WTC11 (cell line): ENCODE data around the gene CCDC154. TPM values are rescaled to one million over a fixed set of nuclear protein-coding genes. Genes with fewer than 3 reads are reported as not detected.
"Not testable (repeated sequence)": the region's sequence is repeated elsewhere in the genome, so short reads cannot be mapped to it uniquely, and the experiment has no call there.

Experiments
- ATAC-seq: fragments of 200-7000 bp; cut with Tn5 transposase; 2 replicates; pipeline ENCODE4 v1.10.0; 2021; ENCODE audit warnings: mild to moderate bottlenecking, moderate library complexity
- CTCF ChIA-PET: fragments of 300-600 bp; sonication (Branson Sonifier 250); formaldehyde crosslinking; loops from one replicate; lab custom pipeline; 2021; ENCODE audit warnings: antibody characterized with exemption; lab: Charles Lee
- POLR2A ChIA-PET: fragments of 350-600 bp; sonication (Branson Sonifier 250); formaldehyde crosslinking; loops from one replicate; lab custom pipeline; 2021; ENCODE audit warnings: antibody characterized with exemption; lab: Charles Lee
- DNase-seq: peaks from one replicate; pipeline ENCODE4 v3.0.0; 2021; ENCODE audit warnings: low spot score
- H3K27ac Mint-ChIP-seq: 2 replicates; pipeline ENCODE4 v1.8.0; 2021; ENCODE audit warnings: mixed read lengths
- H3K27me3 Mint-ChIP-seq: 2 replicates; pipeline ENCODE4 v1.8.0; 2021; ENCODE audit warnings: low read depth, mild to moderate bottlenecking, moderate library complexity, mixed read lengths
- H3K36me3 Mint-ChIP-seq: 2 replicates; pipeline ENCODE4 v1.8.0; 2021; ENCODE audit warnings: mixed read lengths
- H3K4me1 Mint-ChIP-seq: 2 replicates; pipeline ENCODE4 v1.8.0; 2022; ENCODE audit warnings: mixed read lengths
- H3K4me3 Mint-ChIP-seq: 2 replicates; pipeline ENCODE4 v1.8.0; 2021; ENCODE audit warnings: mild to moderate bottlenecking, moderate library complexity, mixed read lengths
- H3K9me3 Mint-ChIP-seq: 2 replicates; pipeline ENCODE4 v1.8.0; 2021; ENCODE audit warnings: mixed read lengths
- AR ChIP-seq: fragments of 250-450 bp; sonication (Bioruptor Pico); IDR thresholded peaks from 2 replicates; pipeline ENCODE4 v1.9.0; 2021; ENCODE audit warnings: mild to moderate bottlenecking
- ATF2 ChIP-seq: sonication (generic); formaldehyde crosslinking; IDR thresholded peaks from 2 replicates; pipeline ENCODE4 v1.8.1; 2022; ENCODE audit warnings: low read depth, missing genetic modification reagents, borderline replicate concordance
- CDX4 ChIP-seq: fragments of 250-450 bp; sonication (Bioruptor Pico); IDR thresholded peaks from 2 replicates; pipeline ENCODE4 v1.9.0; 2021; ENCODE audit warnings: moderate library complexity, mild to moderate bottlenecking, inconsistent platforms, borderline replicate concordance
- CREM ChIP-seq: sonication (generic); formaldehyde crosslinking; IDR thresholded peaks from 2 replicates; pipeline ENCODE4 v1.8.1; 2022; ENCODE audit warnings: mild to moderate bottlenecking, missing genetic modification reagents, moderate library complexity
- ESRRA ChIP-seq: sonication (generic); formaldehyde crosslinking; IDR thresholded peaks from 2 replicates; pipeline ENCODE4 v1.8.1; 2022; ENCODE audit warnings: mild to moderate bottlenecking, missing genetic modification reagents, borderline replicate concordance
- IRF1 ChIP-seq: sonication (generic); formaldehyde crosslinking; IDR thresholded peaks from 2 replicates; pipeline ENCODE4 v1.8.0; 2023; ENCODE audit warnings: missing genetic modification reagents
- JAZF1 ChIP-seq: fragments of 250-450 bp; sonication (Bioruptor Pico); IDR thresholded peaks from 2 replicates; pipeline ENCODE4 v1.9.0; 2021; ENCODE audit warnings: moderate library complexity, mild to moderate bottlenecking, inconsistent platforms
- MAX ChIP-seq: sonication (generic); formaldehyde crosslinking; IDR thresholded peaks from 2 replicates; pipeline ENCODE4 v1.8.0; 2022; ENCODE audit warnings: mild to moderate bottlenecking, missing genetic modification reagents
- MYBL2 ChIP-seq: sonication (generic); formaldehyde crosslinking; IDR thresholded peaks from 2 replicates; pipeline ENCODE4 v1.8.1; 2023; ENCODE audit warnings: mild to moderate bottlenecking, moderate library complexity, missing genetic modification reagents
- RORB ChIP-seq: fragments of 250-450 bp; sonication (Bioruptor Pico); IDR thresholded peaks from 2 replicates; pipeline ENCODE4 v1.9.0; 2021; ENCODE audit warnings: mild to moderate bottlenecking
- SMAD3 ChIP-seq: sonication (generic); formaldehyde crosslinking; IDR thresholded peaks from 2 replicates; pipeline ENCODE4 v1.8.0; 2022; ENCODE audit warnings: missing genetic modification reagents, mild to moderate bottlenecking, borderline replicate concordance
- TCF7 ChIP-seq: sonication (generic); formaldehyde crosslinking; IDR thresholded peaks from 2 replicates; pipeline ENCODE4 v1.8.0; 2022; ENCODE audit warnings: mild to moderate bottlenecking, low read depth, missing genetic modification reagents, moderate library complexity
- TEAD1 ChIP-seq: sonication (generic); formaldehyde crosslinking; IDR thresholded peaks from 2 replicates; pipeline ENCODE4 v1.8.0; 2022; ENCODE audit warnings: mild to moderate bottlenecking, missing genetic modification reagents
- ZBTB43 ChIP-seq: sonication (generic); formaldehyde crosslinking; IDR thresholded peaks from 2 replicates; pipeline ENCODE4 v1.8.1; 2023; ENCODE audit warnings: mild to moderate bottlenecking, missing genetic modification reagents
- ZMAT4 ChIP-seq: fragments of 250-450 bp; sonication (Bioruptor Pico); IDR thresholded peaks from 2 replicates; pipeline ENCODE4 v1.9.0; 2021; ENCODE audit warnings: mild to moderate bottlenecking
- ZNF121 ChIP-seq: sonication (generic); formaldehyde crosslinking; IDR thresholded peaks from 2 replicates; pipeline ENCODE4 v1.8.0; 2023; ENCODE audit warnings: missing genetic modification reagents
- ZNF138 ChIP-seq: sonication (generic); formaldehyde crosslinking; conservative IDR thresholded peaks from 2 replicates; pipeline ENCODE4 v1.8.1; 2022; ENCODE audit warnings: mild to moderate bottlenecking, moderate library complexity, missing genetic modification reagents
- ZNF396 ChIP-seq: fragments of 250-450 bp; sonication (Bioruptor Pico); IDR thresholded peaks from 2 replicates; pipeline ENCODE4 v1.8.0; 2021; ENCODE audit warnings: mild to moderate bottlenecking, moderate library complexity, borderline replicate concordance
- ZNF416 ChIP-seq: fragments of 250-450 bp; sonication (Bioruptor Pico); IDR thresholded peaks from 2 replicates; pipeline ENCODE4 v1.9.0; 2021; ENCODE audit warnings: mild to moderate bottlenecking, inconsistent platforms
- ZSCAN18 ChIP-seq: fragments of 250-450 bp; sonication (Bioruptor Pico); IDR thresholded peaks from 2 replicates; pipeline ENCODE4 v2.1.2; 2022; ENCODE audit warnings: mild to moderate bottlenecking, moderate library complexity
- total RNA-seq: library from RNA; stranded (reverse); gene quantifications from 3 replicates; pipeline ENCODE4 v1.2.3, GENCODE V29; 2021

The CCDC154 gene
- total RNA-seq, 1 experiment from 2014 or later = 0.46 TPM

- no peak for TF ChIP-seq ZNF121 (CRISPR knock-in tag)
- TF ChIP-seq ZMAT4 (CRISPR knock-in tag) = no peak
- TF ChIP-seq RORB (CRISPR knock-in tag) = no peak
- no peak for TF ChIP-seq CDX4
- no peak for TF ChIP-seq CREM (CRISPR knock-in tag)
- no peak for TF ChIP-seq ZNF396 (CRISPR knock-in tag)
- TF ChIP-seq IRF1 (CRISPR knock-in tag) = no peak
- TF ChIP-seq ESRRA (CRISPR knock-in tag) = no peak
- no peak for TF ChIP-seq JAZF1
- TF ChIP-seq TEAD1 (CRISPR knock-in tag) = no peak
- TF ChIP-seq TCF7 = no peak
- no peak for TF ChIP-seq SMAD3 (CRISPR knock-in tag)
- no peak for TF ChIP-seq ZNF138 (CRISPR knock-in tag)
- no peak for TF ChIP-seq ZBTB43 (CRISPR knock-in tag)
- TF ChIP-seq MYBL2 (CRISPR knock-in tag) = no peak
- TF ChIP-seq ZSCAN18 (CRISPR knock-in tag) = no peak
- TF ChIP-seq ZNF416 = no peak
- POLR2A ChIA-PET = no interaction called here
- ATAC-seq (no peak), DNase-seq (no peak)
- H3K27ac Mint-ChIP-seq = peak overlapping the region; percentile 93; the same call in 1 of the 2 replicates
- H3K4me1 Mint-ChIP-seq = peaks cover 4% of the 10 kb centered on the region
- no peaks in the 10 kb centered on the region for H3K36me3 Mint-ChIP-seq
- CTCF ChIA-PET = no interaction called here
- no peak overlapping the region for H3K4me3 Mint-ChIP-seq
- H3K27me3 Mint-ChIP-seq = no peaks in the 10 kb centered on the region
- H3K9me3 Mint-ChIP-seq = no peaks in the 10 kb centered on the region
These were observed 25.4 kb upstream of the CCDC154 start for GRCh38 chr16:1469693-1470201.

GRCh38 chr16:1469141-1469540 is 24.8 kb upstream of the CCDC154 start:
- H3K27me3 Mint-ChIP-seq, ATAC-seq, DNase-seq, H3K36me3 Mint-ChIP-seq, H3K4me1 Mint-ChIP-seq, CTCF ChIA-PET, H3K27ac Mint-ChIP-seq, POLR2A ChIA-PET, H3K4me3 Mint-ChIP-seq, H3K9me3 Mint-ChIP-seq: not testable (repeated sequence)

GRCh38 chr16:1468426-1468810 is 24.1 kb upstream of the CCDC154 start:
- POLR2A ChIA-PET = no interaction called here
- Mint-ChIP-seq H3K27me3 (no peaks in the 10 kb centered on the region), H3K4me1 (no peaks in the 10 kb centered on the region), H3K27ac (no peak overlapping the region), H3K4me3 (no peak overlapping the region), H3K36me3 (no peaks in the 10 kb centered on the region), H3K9me3 (no peaks in the 10 kb centered on the region)
- DNase-seq (no peak), ATAC-seq (no peak)
- CTCF ChIA-PET = no interaction called here
- TF ChIP-seq ATF2 (CRISPR knock-in tag) (no peak), AR (no peak), MAX (CRISPR knock-in tag) (no peak)
